SHP77 treated with DMSO at 0.1 percent for 48 hours (cell line): ENCODE data around the gene CRY1.
"Not testable (repeated sequence)": the region's sequence is repeated elsewhere in the genome, so short reads cannot be mapped to it uniquely, and the experiment has no call there.

ENCODE experiments used
- DNase-seq: peaks from one replicate; lab custom pipeline; 2025; lab: John Stamatoyannopoulos, UW

CRY1 gene

GRCh38 chr12:107064243-107064642 lies 29.1 kb downstream of the CRY1 start:
- DNase-seq = no peak

GRCh38 chr12:107058190-107058589 lies 35.2 kb downstream of the CRY1 start:
- DNase-seq = no peak

- DNase-seq = no peak
These were observed 36.1 kb downstream of the CRY1 start for GRCh38 chr12:107057071-107057834.

GRCh38 chr12:107053709-107054108 lies 39.6 kb downstream of the CRY1 start:
- no peak for DNase-seq

GRCh38 chr12:107045186-107045585 lies 48.2 kb downstream of the CRY1 start:
- no peak for DNase-seq

GRCh38 chr12:107042801-107043200 lies 50.5 kb downstream of the CRY1 start:
- no peak for DNase-seq

- DNase-seq = no peak
These were observed 57.6 kb downstream of the CRY1 start for GRCh38 chr12:107035733-107036132.

GRCh38 chr12:107033758-107034739 lies 59.3 kb downstream of the CRY1 start:
- DNase-seq = no peak

- DNase-seq = no peak
These were observed 61.1 kb downstream of the CRY1 start for GRCh38 chr12:107032266-107032665.

GRCh38 chr12:107031061-107031460 lies 62.3 kb downstream of the CRY1 start:
- no peak for DNase-seq

GRCh38 chr12:107029081-107029480 lies 64.3 kb downstream of the CRY1 start:
- DNase-seq = no peak

- DNase-seq = peak; percentile 32
These were observed 65.7 kb downstream of the CRY1 start for GRCh38 chr12:107027636-107028053.

- no peak for DNase-seq
These were observed 66.3 kb downstream of the CRY1 start for GRCh38 chr12:107026806-107027635.

GRCh38 chr12:107026356-107026755 lies 67.0 kb downstream of the CRY1 start:
- not testable (repeated sequence) for DNase-seq

- no peak for DNase-seq
These were observed 67.7 kb downstream of the CRY1 start for GRCh38 chr12:107025671-107026070.

GRCh38 chr12:107019546-107019945 lies 73.8 kb downstream of the CRY1 start:
- no peak for DNase-seq

GRCh38 chr12:107017042-107017441 lies 76.3 kb downstream of the CRY1 start:
- DNase-seq = no peak

- DNase-seq = no peak
These were observed 79.3 kb downstream of the CRY1 start for GRCh38 chr12:107014055-107014454.

GRCh38 chr12:107012736-107013425 lies 80.5 kb downstream of the CRY1 start:
- no peak for DNase-seq

GRCh38 chr12:107011519-107011918 lies 81.8 kb downstream of the CRY1 start:
- no peak for DNase-seq

- no peak for DNase-seq
These were observed 85.9 kb downstream of the CRY1 start for GRCh38 chr12:107007411-107007810.
